Fibroblast of pulmonary artery (primary cell): Measurements from ENCODE around the gene SYT1.

Experiments
- DNase-seq: peaks from one replicate; pipeline ENCODE4 v3.0.0-alpha.2; 2010; ENCODE audit warnings: low read depth
- H3K4me3 ChIP-seq: replicated peaks from 2 replicates; pipeline ENCODE4 v1.5.1; 2011; ENCODE audit warnings: low read depth, mild to moderate bottlenecking, control low read depth, low read length, moderate library complexity
- TF ChIP-seq, protein P1 (sequence below): IDR thresholded peaks from 2 replicates; pipeline ENCODE4 v1.5.1; 2011; ENCODE audit warnings: mild to moderate bottlenecking, control low read depth, low read length, inconsistent platforms; ENCODE audit errors: missing control alignments

Gene SYT1

GRCh38 chr12:79236920-79237319 is 372.3 kb downstream of the SYT1 start:
- no peak for DNase-seq
- TF ChIP-seq, protein P1, sequence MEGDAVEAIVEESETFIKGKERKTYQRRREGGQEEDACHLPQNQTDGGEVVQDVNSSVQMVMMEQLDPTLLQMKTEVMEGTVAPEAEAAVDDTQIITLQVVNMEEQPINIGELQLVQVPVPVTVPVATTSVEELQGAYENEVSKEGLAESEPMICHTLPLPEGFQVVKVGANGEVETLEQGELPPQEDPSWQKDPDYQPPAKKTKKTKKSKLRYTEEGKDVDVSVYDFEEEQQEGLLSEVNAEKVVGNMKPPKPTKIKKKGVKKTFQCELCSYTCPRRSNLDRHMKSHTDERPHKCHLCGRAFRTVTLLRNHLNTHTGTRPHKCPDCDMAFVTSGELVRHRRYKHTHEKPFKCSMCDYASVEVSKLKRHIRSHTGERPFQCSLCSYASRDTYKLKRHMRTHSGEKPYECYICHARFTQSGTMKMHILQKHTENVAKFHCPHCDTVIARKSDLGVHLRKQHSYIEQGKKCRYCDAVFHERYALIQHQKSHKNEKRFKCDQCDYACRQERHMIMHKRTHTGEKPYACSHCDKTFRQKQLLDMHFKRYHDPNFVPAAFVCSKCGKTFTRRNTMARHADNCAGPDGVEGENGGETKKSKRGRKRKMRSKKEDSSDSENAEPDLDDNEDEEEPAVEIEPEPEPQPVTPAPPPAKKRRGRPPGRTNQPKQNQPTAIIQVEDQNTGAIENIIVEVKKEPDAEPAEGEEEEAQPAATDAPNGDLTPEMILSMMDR = no peak
- H3K4me3 ChIP-seq = no peak overlapping the region

DNA sequence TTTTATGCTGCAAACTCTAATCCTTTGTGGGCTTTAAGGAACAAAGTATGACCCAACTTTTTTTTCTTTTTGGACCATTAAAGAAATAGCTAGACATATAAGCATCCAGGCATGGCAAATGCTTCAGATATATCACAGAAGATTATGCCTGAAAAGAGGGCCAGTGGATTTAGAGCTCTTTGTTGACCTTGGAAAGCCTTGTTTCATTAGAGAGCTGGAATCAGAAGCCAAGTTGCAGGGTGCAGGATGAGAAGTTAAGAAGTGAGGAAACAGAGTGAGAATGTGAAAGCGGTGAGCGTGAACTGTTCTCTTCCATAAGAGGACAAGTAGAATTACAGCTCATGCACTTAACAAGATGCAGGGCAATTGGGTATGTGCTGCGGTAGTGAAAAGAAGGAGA is 373.7 kb downstream of the SYT1 start:
- TF ChIP-seq, protein P1 = no peak
- H3K4me3 ChIP-seq = no peak overlapping the region
- DNase-seq = no peak

DNA sequence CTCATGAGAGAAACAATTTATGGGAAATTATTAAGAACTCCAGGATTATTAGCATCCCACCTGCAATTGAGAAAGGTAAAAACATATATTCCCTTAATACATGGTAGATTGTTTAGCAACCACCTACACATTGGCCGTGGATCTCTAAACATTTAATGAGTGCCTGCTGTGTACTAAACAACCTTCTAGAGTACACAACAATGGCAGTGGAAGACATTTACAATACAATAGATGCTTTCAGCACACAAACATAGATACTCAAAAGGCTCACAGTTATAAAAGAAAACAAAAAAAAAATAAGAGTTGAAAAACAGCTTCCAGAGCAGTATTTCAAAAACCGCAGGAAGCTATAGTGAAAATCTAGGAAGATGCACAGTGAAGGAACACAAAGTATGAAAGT is 382.9 kb downstream of the SYT1 start:
- TF ChIP-seq, protein P1 = no peak
- H3K4me3 ChIP-seq = no peak overlapping the region
- no peak for DNase-seq

DNA sequence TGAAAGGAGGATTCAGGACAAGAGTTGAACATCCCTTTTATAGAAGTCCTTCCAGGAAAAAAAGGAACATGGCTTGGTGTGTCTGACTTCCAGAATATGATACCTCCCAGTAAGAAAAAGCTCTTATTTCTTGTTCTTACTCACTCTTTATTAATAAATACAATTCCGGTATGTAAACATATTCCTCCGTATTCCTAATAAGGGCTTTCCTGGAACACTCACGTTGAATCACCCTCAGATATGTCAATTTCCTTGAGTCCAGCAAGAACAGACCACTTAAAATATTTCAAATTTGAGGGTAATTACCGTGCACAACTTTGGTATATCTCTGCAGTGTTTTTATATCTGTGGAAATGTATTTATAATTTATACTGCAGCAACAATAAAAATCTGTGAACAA is 385.6 kb downstream of the SYT1 start:
- TF ChIP-seq, protein P1 = no peak
- no peak overlapping the region for H3K4me3 ChIP-seq
- DNase-seq = peak; percentile 19

- H3K4me3 ChIP-seq = no peak overlapping the region
- DNase-seq = no peak
- TF ChIP-seq, protein P1 = no peak
Measured at GRCh38 chr12:79250960-79251755, 386.6 kb downstream of the SYT1 start.

- peak; percentile 23 for DNase-seq
- TF ChIP-seq, protein P1 = no peak
- H3K4me3 ChIP-seq = no peak overlapping the region
Measured at GRCh38 chr12:79252358-79253075, 387.9 kb downstream of the SYT1 start.
